ENCODE data around the gene SERPINB8. TPM values are rescaled to one million over a fixed set of nuclear protein-coding genes. Genes with fewer than 3 reads are reported as not detected.

The SERPINB8 gene
- total RNA-seq, 2 experiments from 2014 or later: 6.3 to 7.5 TPM

DNA sequence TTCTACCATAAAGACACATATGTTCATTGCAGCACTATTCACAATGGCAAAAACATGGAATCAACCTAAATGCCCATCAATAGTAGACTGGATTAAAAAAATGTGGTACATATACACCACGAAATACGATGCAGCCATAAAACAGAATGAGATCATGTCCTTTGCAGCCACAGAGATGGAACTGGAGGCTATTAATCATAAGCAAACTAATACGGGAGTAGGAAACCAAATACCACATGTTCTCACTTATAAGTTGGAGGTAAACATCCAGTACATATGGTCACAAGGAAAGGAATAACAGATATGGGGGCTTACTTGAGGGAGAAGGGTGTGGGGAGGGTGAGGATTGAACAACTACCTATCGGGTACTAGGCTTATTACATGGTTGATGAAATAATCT, 13.1 kb upstream of the SERPINB8 start:
- no peak for ATAC-seq
- peaks cover under 1% of the 10 kb centered on the region for H3K9me3 Mint-ChIP-seq
- peaks cover under 1% of the 10 kb centered on the region for H3K4me1 Mint-ChIP-seq (ENCODE audit: low read depth)
- ChIA-PET POLR2A (no interaction called here), CTCF (no interaction called here)
- no peak overlapping the region for H3K4me3 Mint-ChIP-seq
- peaks cover 42% of the 10 kb centered on the region for H3K27me3 Mint-ChIP-seq
- intact Hi-C loops (cut with micrococcal nuclease): no loop called here
- no peaks in the 10 kb centered on the region for H3K36me3 Mint-ChIP-seq (ENCODE audit: low read depth)
- no peak for DNase-seq
- TF ChIP-seq CTCF (IDR thresholded peaks at IDR 0.05): no peak
- no peak overlapping the region for H3K27ac Mint-ChIP-seq

DNA sequence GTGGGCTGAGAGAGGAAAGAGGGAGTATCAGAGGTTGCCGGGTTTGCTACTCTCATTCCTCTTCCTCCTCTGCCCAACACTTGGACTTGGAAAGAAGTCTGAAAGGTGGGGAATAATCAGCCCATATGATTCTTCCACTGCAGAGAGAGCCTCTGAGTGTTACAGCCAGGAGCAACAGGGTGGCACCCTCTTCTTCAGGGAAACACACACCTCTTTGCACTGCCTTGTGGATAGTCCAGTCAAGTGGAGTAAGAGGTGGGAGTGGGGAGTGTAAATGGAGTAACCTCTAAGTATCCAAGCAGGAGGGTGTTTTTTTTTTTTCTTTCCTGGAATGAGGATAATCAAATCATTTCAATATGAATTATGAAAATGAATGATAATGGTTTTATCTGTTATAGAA, 9.0 kb upstream of the SERPINB8 start:
- Mint-ChIP-seq H3K36me3 (ENCODE audit: low read depth) (no peaks in the 10 kb centered on the region), H3K27ac (no peak overlapping the region), H3K27me3 (peaks cover 43% of the 10 kb centered on the region), H3K4me1 (ENCODE audit: low read depth) (no peaks in the 10 kb centered on the region), H3K9me3 (no peaks in the 10 kb centered on the region), H3K4me3 (no peak overlapping the region)
- POLR2A ChIA-PET: no interaction called here
- intact Hi-C loops (cut with micrococcal nuclease): no loop called here
- TF ChIP-seq CTCF (IDR thresholded peaks at IDR 0.05): no peak
- ATAC-seq (no peak), DNase-seq (no peak)
- CTCF ChIA-PET: interaction anchor here (1.1 to 4.2 kb wide), 3 partner anchors 24 to 34 kb away, joined by 3 to 31 read pairs (median 8); no protein-coding TSS in a partner anchor

GRCh38 chr18:63961435-63961980, 8.4 kb upstream of the SERPINB8 start:
- no peaks in the 10 kb centered on the region for H3K9me3 Mint-ChIP-seq
- no peaks in the 10 kb centered on the region for H3K36me3 Mint-ChIP-seq (ENCODE audit: low read depth)
- POLR2A ChIA-PET: no interaction called here
- H3K27me3 Mint-ChIP-seq: peaks cover 38% of the 10 kb centered on the region
- intact Hi-C loops (cut with micrococcal nuclease): no loop called here
- DNase-seq: no peak
- no peak for TF ChIP-seq CTCF (IDR thresholded peaks at IDR 0.05)
- H3K27ac Mint-ChIP-seq: no peak overlapping the region
- H3K4me1 Mint-ChIP-seq (ENCODE audit: low read depth): no peaks in the 10 kb centered on the region
- ATAC-seq: no peak
- H3K4me3 Mint-ChIP-seq: no peak overlapping the region
- CTCF ChIA-PET: interaction anchor here (1.1 to 4.4 kb wide), 4 partner anchors 8 to 33 kb away, joined by 3 to 52 read pairs (median 34); no protein-coding TSS in a partner anchor

DNA sequence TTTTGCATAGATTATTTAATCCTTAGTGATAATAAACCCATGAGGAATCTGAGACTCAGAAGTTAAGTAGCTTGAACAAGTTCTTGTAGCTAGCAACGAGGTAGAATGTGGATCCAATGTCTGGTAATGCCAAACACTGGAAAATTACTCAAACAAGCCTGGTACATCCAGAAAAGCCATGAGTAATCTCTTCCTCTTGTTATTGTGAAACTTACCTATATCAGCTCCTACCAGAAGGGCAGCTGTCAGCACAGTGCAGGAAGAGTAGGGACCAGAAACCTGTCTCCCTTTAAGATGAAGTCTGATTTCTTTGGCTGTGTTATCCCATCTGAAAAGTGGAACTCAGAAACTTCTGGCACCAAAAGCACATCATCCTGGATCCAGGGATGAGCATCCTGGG, 7.7 kb upstream of the SERPINB8 start:
- H3K36me3 Mint-ChIP-seq (ENCODE audit: low read depth): no peaks in the 10 kb centered on the region
- H3K9me3 Mint-ChIP-seq: no peaks in the 10 kb centered on the region
- H3K27me3 Mint-ChIP-seq: peaks cover 33% of the 10 kb centered on the region
- no peak for ATAC-seq
- H3K27ac Mint-ChIP-seq: no peak overlapping the region
- ChIA-PET POLR2A (no interaction called here), CTCF (interaction anchor here (1.9 to 4.4 kb wide), 6 partner anchors 8 to 444 kb away, joined by 5 to 52 read pairs (median 20); no protein-coding TSS in a partner anchor)
- no peaks in the 10 kb centered on the region for H3K4me1 Mint-ChIP-seq (ENCODE audit: low read depth)
- no peak for TF ChIP-seq CTCF (IDR thresholded peaks at IDR 0.05)
- intact Hi-C loops (cut with micrococcal nuclease): no loop called here
- no peak overlapping the region for H3K4me3 Mint-ChIP-seq
- no peak for DNase-seq

GRCh38 chr18:63963615-63964256, 6.1 kb upstream of the SERPINB8 start:
- peak; percentile 49 for DNase-seq
- Mint-ChIP-seq H3K36me3 (ENCODE audit: low read depth) (no peaks in the 10 kb centered on the region), H3K27ac (no peak overlapping the region)

More at GRCh38 chr18:63963615-63964256, 6.1 kb upstream of the SERPINB8 start:
- intact Hi-C loops (cut with micrococcal nuclease): loop anchor here (1.0 kb wide), 1 partner anchor 16 kb away; no protein-coding TSS in a partner anchor
- H3K4me3 Mint-ChIP-seq: no peak overlapping the region
- H3K9me3 Mint-ChIP-seq: no peaks in the 10 kb centered on the region
- ChIA-PET POLR2A (interaction anchor here (0.8 kb wide), 1 partner anchor 19 kb away, joined by 3 read pairs; no protein-coding TSS in a partner anchor), CTCF (interaction anchor here (0.6 to 4.4 kb wide), 24 partner anchors 10 to 447 kb away, joined by 3 to 52 read pairs (median 5); no protein-coding TSS in a partner anchor)
- no peaks in the 10 kb centered on the region for H3K4me1 Mint-ChIP-seq (ENCODE audit: low read depth)
- peak; percentile 75 for TF ChIP-seq CTCF (IDR thresholded peaks at IDR 0.05)
- peaks cover 26% of the 10 kb centered on the region for H3K27me3 Mint-ChIP-seq
- ATAC-seq: peak; percentile 80

Measured in activated CD8-positive, alpha-beta T cell treated with anti-CD3 and anti-CD28 coated beads for 36 hours (primary cell).